Myocyte (in vitro differentiated cells): ENCODE data around the gene FILIP1L. TPM values are rescaled to one million over a fixed set of nuclear protein-coding genes. Genes with fewer than 3 reads are reported as not detected.

ENCODE experiments used
- DNase-seq: peaks from one replicate; pipeline ENCODE4 v3.0.0-alpha.2; 2012; ENCODE audit warnings: low read depth
- total RNA-seq: library from RNA; depleted of rRNA; stranded (reverse); fragments of >200 nt; gene quantifications from 2 replicates; pipeline ENCODE4 v1.2.3, GENCODE V29; 2014

Gene FILIP1L
- total RNA-seq, 1 donor from 2014 or later, result 10.8 TPM

- no peak for DNase-seq
Observed at GRCh38 chr3:99981138-99981537, 133.2 kb downstream of the FILIP1L start.

- no peak for DNase-seq
Observed at GRCh38 chr3:99980606-99981005, 133.7 kb downstream of the FILIP1L start.

- no peak for DNase-seq
Observed at GRCh38 chr3:99978221-99978620, 136.1 kb downstream of the FILIP1L start.

GRCh38 chr3:99976584-99976983, 137.7 kb downstream of the FILIP1L start:
- no peak for DNase-seq

- DNase-seq, result no peak
Observed at GRCh38 chr3:99974989-99975388, 139.3 kb downstream of the FILIP1L start.

- DNase-seq, result peak; percentile 67
Observed at GRCh38 chr3:99972380-99973104, 141.8 kb downstream of the FILIP1L start.

GRCh38 chr3:99971761-99972160, 142.5 kb downstream of the FILIP1L start:
- no peak for DNase-seq

- no peak for DNase-seq
Observed at GRCh38 chr3:99970198-99970597, 144.1 kb downstream of the FILIP1L start.

- no peak for DNase-seq
Observed at GRCh38 chr3:99969136-99969535, 145.2 kb downstream of the FILIP1L start.

GRCh38 chr3:99967796-99968195, 146.5 kb downstream of the FILIP1L start:
- no peak for DNase-seq

GRCh38 chr3:99966662-99967416, 147.5 kb downstream of the FILIP1L start:
- DNase-seq, result no peak

- no peak for DNase-seq
Observed at GRCh38 chr3:99965681-99966408, 148.5 kb downstream of the FILIP1L start.

GRCh38 chr3:99965077-99965476, 149.2 kb downstream of the FILIP1L start:
- DNase-seq, result no peak

- DNase-seq, result no peak
Observed at GRCh38 chr3:99962703-99963102, 151.6 kb downstream of the FILIP1L start.

- DNase-seq, result no peak
Observed at GRCh38 chr3:99961756-99962515, 152.4 kb downstream of the FILIP1L start.

- no peak for DNase-seq
Observed at GRCh38 chr3:99960941-99961340, 153.4 kb downstream of the FILIP1L start.

- DNase-seq, result no peak
Observed at GRCh38 chr3:99960123-99960878, 154.0 kb downstream of the FILIP1L start.

- DNase-seq, result no peak
Observed at GRCh38 chr3:99958222-99958912, 155.9 kb downstream of the FILIP1L start.

- DNase-seq, result no peak
Observed at GRCh38 chr3:99957151-99957796, 157.0 kb downstream of the FILIP1L start.
